NCI-H524 treated with DMSO at 0.1 percent for 48 hours (cell line): ENCODE data around the gene STX1A.
A peak's percentile ranks its signal among the peaks of the same experiment; 100 is the strongest.

Experiments used
- DNase-seq: peaks from one replicate; lab custom pipeline; 2025; lab: John Stamatoyannopoulos, UW

STX1A gene

DNA sequence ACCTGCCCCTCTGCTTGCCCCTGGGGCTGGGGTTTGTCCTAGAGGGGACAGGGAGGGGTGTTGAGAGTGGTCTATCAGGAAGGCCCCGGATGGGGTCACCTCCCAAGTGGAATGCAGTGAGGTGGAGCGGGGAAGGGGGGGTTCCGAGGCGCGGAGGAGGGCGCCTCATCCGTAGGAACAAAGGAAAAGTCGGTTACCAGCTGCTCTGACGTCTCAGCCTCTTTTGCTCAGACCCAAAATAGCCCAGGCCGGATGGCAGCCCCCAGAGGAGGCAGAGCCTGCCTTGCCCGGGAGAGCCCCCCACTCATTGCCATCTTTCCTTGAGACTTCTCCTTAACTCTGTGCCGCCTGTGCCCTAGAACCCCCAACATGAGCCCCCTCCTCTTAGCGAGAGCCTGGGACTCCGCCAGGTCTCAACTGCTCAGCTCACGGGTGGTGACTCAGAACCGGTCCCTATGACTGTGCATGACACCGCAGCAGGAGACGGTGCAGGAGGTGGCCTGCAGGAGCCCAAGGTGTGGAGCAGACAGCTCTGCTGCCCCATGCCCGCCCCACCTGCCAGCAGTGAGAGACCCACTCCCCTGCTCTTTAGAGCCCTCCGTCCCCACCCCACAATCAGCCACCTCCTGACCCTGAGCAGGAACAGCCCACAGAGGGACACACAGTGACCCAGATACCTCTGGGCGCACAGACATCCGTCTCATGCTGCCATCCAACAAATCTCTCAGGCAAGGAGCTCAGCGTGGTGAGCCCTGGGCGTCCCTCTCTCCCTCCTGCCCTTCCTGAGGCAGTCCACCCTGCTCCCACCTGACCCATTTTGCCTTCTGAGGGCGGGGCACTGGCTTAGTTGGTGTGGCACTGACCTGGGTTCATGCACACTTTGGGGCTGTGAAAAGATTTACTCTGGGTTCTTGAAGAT lies 13.1 kb downstream of the STX1A start:
- no peak for DNase-seq

DNA sequence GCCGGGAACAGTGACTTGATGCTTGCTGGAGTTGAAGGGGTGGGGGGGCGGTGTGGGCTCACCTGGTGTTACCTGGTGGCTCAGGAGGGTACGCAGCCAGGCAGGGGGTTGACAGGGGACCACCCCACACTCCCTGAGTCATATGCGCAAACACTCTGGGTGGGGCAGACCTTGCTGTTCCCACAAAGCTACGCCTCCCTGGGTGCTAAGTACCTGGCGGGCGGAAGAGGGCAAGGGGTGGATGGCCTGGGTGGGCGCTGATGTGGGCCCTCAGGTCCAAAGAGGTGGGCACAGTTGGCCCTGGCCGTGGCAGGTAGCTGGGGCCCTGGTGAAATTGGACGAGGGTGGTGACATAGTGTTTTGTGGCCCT lies 13.9 kb downstream of the STX1A start:
- no peak for DNase-seq

DNA sequence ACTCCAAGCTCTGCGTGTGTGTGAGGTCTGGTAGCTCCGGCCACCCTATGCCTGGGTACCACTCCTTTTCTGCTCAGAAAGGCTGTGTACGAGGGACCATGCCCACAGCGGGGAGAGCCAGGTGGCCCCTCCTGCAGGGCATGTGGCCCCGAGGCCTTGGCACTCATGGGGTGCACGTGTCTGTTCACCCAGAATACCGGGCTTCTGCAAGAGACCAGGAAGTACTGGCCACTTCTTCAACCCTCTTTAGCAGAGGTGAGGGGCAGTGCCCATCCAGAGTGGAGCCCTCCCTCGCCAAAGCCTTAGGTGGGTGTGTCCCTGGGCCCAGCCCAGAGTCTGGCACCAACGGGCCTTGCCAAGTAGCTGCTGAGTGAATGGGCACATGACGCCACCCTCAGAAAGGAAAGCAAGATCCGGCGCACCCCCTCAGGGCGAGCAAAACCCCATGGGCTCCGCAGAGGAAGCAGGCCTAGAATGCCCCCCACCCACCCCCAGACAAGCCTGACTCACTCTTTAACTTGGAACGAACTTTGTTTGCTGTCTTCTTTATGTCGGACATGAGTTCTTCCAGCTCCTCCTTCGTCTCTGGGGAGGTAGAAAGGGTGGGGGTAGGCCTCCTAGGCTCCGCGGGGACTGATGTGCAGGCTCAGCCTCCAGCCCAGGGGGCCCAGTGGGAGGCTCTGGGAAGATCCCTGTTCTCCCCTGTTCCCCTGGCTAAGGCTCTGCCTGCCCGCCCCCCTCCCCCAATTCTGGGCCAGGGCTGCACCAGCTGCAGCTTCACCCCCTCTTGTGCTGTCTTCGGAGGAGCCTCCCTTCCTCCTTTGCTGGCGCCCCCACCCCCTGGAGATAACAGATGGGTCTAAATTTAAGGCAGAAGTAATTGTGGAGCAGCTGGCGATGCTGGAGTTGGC lies 14.6 kb downstream of the STX1A start:
- DNase-seq, result peak; percentile 77

DNA sequence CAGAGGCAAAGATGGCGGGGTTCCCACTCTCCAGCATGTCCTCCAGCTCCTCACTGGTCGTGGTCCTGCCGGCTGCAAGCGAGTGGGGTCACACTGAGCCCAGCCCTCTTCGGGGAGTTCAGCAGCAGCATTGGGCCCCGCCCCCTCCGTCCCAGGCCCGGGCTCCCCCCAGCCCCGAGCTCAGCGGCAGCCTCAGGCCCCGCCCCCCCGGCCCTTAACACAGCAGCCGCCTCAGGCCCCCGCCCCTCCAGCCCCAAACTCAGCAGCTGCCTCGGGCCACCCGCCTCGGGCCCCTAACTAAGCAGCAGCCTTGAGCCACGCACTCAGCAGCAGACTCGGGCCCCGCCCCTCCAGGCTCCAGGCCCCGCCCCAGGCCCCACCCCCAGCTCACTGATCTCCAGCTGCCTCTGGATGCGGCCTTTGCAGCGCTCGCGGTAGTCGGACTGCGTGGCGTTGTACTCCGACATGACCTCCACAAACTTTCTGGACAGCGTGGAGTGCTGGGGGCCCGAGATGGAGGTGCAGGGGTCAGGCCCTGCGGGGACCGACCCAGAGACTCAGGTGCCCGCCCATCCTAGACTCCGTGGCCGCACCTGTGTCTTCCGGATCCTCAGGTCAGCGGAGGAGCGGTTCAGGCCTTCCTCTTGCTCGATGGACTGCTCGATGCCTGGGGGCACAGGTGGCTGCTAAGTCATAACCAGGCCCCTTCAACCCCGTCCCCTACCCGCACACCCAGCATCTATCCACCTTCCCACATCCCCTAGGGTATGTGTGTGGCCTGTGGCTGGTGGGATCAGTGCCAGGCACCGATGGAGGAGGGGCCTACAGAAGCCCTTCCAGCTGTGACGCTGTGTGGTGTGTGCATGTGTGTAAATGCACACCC lies 15.5 kb downstream of the STX1A start:
- DNase-seq, result no peak

DNA sequence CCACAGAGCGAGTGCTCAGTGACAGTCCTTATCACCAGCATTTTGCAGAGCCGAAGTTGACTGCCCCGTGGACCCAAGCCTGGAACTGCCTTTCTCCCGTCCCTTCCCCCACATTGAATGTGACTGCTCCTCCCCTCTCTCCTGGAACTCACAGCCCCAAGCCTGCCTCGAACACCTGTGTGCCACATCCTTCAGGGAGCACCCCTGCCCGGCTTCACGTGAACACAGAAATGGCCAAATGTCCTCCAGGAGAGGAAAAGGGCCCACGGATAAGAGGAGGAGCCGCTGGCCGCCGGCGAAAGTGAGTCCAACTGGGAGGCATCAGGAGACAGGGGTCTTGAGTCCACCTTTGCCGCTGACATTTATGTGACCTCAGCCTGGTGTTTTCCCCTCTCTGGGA lies 16.2 kb downstream of the STX1A start:
- no peak for DNase-seq

DNA sequence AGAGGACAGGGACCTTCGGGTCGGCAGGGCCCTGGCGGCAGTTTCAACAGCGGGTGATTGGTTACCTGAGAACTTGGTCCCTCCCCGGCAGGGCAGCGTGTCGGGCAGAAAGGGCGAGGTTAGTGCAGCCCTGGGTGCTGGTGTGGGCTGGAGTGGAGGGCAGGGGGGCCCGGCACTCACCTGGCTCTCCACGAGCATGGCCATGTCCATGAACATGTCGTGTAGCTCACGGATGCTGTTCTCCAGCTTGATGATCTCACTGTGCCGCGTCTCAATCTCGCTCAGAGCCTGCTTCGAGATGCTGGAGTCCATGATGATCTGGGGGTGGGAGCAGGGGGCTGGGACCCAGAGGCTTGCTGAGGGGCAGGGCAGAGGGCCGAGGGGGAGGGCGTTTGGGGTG lies 16.8 kb downstream of the STX1A start:
- no peak for DNase-seq

DNA sequence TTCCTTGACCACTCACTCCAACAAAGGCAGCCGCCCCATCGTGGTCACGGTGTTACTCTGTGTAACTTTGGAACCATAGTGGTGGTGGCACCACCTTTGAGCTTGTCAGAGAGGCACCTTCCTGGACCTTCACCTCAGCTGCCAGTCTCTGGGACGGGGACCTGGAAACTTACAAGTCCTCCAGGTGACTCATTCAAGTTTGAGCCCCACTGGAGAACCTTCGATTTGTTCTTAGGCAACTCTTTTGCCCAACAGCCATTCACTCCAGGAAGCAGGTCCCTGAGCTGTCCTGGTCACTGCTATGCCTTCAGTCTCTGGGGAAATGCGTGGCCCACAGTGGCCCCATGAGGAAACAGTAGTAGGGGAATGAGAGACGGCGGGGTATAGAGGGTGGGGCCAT lies 17.2 kb downstream of the STX1A start:
- no peak for DNase-seq

DNA sequence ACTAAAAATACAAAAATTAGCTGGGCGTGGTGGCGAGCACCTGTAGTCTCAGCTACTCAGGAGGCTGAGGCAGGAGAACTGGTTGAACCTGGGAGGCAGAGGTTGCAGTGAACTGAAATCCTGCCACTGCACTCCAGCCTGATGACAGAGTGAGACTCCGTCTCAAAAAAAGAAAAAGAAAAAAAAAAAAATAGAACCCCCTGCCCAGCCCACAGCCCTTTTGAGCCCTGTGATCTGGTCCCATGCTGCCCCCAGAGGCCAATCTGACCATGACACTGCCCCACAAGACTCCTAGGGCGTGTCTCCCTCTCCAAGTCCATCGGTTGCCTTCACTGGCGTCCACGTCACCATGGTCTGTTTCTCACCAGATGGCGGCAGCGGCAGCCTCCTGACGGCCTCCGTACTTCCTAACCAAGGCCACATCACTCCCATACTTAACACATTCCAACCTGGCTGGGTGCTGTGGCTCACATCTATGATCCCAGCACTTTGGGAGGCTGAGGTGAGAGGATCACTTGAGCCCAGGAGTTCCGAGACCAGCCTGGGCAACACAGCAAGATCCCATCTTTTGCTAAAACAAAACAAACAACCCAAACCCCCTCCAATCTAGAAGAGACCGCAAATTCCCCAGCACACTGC lies 18.0 kb downstream of the STX1A start:
- peak; percentile 57 for DNase-seq

DNA sequence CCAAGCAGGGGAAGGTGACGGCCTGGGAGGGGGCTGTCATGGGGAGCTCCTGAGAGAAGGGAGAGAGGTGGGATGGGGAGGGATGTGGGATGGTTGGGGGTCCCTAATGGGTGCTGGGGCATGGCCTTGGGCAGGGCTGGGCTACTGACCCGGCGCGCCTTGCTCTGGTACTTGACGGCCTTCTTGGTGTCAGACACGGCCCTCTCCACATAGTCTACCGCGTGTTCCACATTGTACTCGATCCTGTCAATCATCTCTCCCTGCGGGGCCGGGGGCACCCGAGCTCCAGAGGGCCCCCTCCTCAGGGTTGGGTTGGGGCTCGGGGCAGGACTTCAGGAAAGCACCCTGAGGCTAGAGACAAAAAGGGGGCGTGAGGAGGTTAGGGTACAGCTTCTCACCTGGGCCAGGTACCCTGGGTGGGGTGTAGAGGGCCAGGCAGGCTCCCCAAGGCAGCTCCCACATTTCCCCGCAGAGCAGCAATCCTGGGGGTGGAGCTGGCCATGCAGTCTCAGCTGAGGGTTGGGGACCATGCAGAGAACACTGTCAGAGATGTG lies 18.8 kb downstream of the STX1A start:
- no peak for DNase-seq

DNA sequence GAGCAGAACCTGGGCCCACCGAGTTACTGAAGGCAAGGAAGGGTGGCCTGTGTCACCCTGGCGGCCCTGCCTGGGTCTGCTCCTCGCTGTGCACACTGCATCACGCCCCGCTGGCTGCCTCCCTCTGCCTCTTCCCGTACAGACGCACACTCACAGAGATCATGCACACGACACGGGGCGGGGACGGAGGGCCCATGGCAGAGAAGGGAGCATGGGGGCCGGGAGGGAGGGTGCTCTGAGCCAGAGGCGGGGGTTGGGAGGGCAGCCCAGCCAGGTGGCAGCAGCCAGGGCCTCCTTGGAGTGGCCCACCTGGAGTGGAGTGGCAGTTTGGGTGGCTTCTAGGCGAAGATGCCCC lies 19.4 kb downstream of the STX1A start:
- no peak for DNase-seq

DNA sequence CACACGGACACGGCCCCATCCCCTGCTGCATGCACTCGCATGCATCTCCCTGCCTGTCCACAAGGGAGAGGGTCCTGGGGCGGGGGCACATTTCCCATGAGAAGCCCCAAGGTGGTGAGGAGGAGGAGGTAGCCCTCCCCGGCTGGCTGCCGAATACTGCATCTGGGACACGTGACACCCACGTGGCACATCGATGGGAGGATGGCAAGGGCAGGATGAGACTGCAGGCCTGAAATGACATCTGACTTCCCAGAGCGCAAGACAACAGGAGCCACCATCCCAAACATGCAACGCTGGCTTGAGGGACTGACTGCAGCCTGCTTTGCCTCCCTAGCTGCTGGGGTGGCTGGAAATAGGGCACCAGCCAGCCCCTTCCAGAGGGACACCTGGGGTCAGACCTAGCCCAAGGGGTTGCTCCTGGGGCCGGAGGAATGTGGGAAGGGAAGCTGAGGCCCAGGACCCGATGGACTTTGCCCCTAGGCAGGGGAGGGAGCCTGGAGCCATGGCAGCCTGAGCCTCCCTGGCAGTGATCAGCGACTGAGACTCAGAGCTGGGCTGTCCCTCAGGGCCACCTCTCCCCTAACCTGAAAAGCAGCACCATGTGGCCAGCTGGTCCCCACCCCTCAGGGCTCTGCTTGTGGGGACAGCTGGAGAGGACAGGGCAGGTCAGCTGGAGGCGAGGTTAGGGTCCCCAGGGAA lies 19.9 kb downstream of the STX1A start:
- no peak for DNase-seq

DNA sequence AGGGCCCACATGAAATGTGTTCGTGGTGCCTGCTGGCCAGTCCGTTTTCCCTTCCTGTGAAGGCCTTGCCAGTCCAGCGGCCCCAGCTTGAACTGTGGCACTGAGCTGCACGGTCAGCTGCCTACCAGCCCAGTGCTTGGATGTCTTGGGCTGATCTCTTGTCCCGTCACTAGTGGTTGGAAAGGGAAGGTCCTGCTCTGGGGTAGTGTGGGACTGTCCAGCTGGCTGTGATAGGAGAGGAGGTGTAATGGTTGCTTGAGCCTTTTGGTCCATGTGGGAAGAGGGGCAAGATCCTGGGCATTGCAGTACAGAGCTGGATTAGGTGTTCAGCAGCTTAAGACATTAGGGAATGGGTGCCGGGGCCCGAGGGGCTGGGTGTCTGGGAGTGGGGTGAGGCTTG lies 21.1 kb downstream of the STX1A start:
- no peak for DNase-seq

DNA sequence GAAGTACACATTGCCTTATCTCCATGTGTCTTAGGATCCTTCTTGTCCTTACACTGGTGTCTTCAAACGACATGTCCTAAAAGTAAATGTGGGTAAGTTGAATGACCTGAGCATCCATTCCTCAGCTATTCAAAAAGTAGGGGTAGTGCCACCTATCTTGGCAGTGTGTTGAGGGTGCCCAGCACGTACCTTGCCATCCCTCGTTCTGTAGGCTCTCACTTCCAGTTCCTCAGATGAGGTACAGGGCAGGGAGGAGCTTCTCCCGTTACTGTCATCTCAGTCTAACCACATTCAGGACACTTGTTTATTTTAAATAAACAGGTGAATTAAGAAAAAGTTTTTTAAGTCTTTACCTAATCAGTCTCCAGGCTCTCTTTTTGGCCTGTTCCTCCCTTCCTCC lies 23.1 kb downstream of the STX1A start:
- DNase-seq, result no peak

DNA sequence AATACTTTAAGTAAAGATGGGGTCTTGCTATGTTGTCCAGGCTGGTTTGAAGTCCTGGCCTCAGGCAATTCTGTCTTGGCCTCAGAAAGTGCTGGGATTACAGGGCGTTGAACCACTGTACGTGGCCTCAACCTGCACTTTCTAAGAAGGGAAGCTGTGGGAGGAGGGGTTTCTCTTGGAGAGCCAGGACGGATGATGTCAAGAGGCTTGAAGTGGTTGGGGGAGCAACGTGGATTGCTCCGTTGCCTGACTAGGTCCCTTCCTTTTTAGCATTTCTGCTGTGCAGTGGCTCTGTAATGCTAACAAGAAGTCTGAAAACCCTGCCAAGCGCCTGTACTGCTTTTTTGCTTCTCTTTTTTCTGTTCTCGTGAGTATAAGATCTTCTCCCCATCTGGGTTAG lies 28.8 kb downstream of the STX1A start:
- DNase-seq, result no peak

DNA sequence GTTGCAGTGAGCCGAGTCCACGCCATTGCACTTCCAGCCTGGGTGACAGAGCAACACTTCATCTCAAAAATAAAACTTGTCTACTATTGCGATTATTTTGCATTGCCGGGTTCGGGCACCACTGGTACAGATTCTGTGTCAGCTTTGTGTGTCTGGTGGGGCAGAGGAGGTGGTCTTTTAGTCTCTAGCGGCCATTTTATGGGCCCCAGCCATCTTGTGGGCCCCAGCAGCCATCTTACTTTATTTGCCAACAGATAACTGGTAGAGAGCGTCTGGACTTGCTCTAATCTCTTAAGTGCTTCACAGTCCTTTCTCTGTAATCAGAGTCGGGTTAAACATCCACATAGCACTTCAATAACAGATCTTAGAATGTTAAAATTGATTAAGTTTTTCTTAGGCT lies 31.2 kb downstream of the STX1A start:
- no peak for DNase-seq

DNA sequence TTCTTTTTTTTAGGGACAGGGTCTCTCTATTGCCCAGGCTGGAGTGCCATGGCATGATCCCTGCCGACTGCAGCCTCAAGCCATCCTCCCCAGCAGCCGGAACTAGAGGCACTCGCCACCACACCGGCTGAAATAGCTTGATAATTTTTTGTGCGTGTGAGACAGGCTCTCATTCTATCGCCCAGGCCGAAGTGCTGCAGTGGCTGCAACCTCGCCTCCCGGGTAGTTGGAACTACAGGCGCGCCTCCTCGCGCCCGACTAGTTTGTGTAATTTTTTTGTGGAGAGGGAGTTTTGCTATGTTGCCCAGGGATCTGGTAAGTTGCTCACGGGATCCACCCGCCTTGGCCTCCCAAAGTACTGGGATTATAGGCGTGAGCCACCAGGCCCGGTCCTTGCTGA lies 34.2 kb downstream of the STX1A start:
- DNase-seq, result no peak

DNA sequence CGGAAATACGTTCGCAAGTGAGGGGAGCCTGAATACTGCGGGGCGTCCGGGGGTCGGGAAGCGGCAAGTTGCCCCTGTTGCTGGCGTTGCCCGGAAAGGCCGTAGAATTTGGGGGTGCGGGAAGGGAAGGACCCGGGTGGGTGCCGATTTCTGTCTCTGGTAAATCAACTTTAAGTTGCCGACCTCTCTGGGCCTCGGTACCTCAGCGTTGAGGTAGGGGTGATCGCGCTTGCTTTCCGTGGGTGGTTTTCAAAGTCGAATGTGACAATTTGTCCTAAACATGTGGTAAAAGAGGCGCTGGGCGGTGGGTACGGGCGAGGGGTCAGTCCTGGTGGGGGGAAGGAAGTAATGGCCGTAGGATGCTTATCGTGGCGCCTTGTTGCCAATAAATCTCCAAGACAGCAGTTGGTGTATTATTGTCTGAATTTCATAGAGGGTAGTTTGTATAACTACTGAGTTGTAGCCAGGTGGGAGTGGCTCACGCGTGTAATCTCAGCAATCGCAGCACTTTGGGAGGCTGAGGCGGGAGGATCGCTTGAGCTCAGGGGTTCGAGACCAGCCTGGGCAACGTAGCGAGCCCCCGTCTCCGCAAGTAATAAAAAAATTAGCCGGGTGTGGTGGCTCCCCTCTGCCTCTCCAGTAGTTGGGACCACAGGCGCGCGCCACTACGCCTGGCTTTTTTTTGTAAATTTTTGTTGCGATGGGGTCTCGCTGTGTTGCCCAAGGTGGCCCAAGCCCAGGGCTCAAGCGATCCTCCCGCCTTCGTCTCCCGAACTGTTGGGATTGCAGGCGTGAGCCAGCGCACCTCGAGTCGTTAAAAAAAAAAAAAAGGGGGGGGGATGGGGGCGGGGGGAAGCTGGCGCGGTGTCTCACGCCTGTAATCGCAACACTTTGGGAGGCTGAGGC lies 35.4 kb downstream of the STX1A start:
- DNase-seq, result no peak

DNA sequence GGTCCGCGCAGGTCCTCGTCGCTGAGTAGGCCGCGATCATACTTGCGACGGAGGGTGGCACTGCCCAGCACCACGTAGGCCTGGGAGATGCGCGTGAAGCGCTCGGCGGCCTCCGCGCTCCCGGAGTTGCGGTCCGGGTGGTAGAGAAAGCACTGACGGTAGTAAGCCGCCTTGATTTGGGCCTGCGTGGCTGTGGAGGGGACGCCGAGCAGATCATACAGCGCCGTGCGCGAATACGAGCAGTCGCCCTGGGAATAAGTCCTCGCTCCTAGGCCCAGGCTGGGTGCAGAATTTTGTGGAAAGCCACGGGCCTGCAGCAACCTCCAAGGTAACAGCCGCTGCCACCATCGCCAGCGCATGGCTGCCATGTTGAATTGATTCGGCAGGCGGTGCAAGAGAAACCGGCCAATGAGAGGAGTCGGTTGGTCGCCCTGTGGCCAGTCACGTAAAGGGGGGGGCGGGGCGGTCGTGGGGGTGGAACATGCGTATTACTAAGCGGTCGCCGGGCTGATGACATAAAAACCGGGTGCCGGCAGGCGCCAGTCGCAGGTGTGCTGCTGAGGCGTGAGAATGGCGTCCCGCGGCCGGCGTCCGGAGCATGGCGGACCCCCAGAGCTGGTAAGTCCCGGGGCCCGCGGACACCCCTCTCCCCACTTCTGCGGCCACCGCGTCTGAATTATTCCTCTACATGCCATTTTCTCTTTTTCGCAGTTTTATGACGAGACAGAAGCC lies 36.2 kb downstream of the STX1A start, which contains the start of the genes BUD23 and DNAJC30:
Gene BUD23 (plus strand): TSS at position 542 of the 732 bp plus-strand sequence. CDS start 29 bp downstream, at position 571.
Gene DNAJC30 (minus strand): TSS at position 398 of the 732 bp plus-strand sequence. CDS start 30 bp downstream, at position 368.
- peak; percentile 53 for DNase-seq

DNA sequence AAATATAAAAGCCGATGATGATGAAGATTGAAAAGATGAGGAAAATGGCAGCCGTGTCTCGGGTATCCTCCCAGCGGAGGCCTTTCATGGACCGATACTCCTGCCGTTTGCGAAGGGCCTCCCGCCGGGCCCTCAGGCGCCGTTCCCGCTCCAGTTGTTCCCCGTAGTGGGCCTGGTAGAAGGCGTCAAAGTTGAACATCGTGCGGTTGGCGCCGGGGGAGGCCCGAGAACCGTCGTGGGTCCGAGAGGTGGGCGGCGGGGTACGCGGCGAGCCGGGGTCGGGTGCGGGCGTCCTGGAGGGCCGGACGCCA lies 36.8 kb downstream of the STX1A start:
- no peak for DNase-seq
